ENCODE measurements around the gene CSTF2. TPM values are rescaled to one million over a fixed set of nuclear protein-coding genes. Genes with fewer than 3 reads are reported as not detected.
"Not testable (repeated sequence)": the region's sequence is repeated elsewhere in the genome, so short reads cannot be mapped to it uniquely, and the experiment has no call there.

The CSTF2 gene, protein sequence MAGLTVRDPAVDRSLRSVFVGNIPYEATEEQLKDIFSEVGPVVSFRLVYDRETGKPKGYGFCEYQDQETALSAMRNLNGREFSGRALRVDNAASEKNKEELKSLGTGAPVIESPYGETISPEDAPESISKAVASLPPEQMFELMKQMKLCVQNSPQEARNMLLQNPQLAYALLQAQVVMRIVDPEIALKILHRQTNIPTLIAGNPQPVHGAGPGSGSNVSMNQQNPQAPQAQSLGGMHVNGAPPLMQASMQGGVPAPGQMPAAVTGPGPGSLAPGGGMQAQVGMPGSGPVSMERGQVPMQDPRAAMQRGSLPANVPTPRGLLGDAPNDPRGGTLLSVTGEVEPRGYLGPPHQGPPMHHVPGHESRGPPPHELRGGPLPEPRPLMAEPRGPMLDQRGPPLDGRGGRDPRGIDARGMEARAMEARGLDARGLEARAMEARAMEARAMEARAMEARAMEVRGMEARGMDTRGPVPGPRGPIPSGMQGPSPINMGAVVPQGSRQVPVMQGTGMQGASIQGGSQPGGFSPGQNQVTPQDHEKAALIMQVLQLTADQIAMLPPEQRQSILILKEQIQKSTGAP
- polyA plus RNA-seq (22.0 to 29.5 TPM (median 28.3 TPM) in 3 replicates), polyA minus RNA-seq (23.7 to 24.8 TPM (median 24.2 TPM) in 3 replicates)
- 5.3 TPM for polyA plus RNA-seq (2011; ENCODE audit: low read depth)
- 16.7 and 24.4 TPM in 2 replicates for polyA plus RNA-seq (2011; cell fraction: cytosol; rRNA removed)
- 34.7 and 38.5 TPM in 2 replicates for polyA plus RNA-seq (2011; cell fraction: nucleus; rRNA removed)
- 10.2 and 22.2 TPM in 2 replicates for polyA plus RNA-seq (2012; ENCODE audit: low replicate concordance)
- polyA minus RNA-seq (2011; cell fraction: cytosol; rRNA and poly(A)+ RNA removed): 18.6 TPM
- 13.8 and 20.2 TPM in 2 replicates for polyA minus RNA-seq (2011; cell fraction: nucleus; rRNA and poly(A)+ RNA removed)

- TF ChIP-seq CTCF (optimal IDR thresholded peaks at IDR 0.05 in 1 of 3, IDR thresholded peaks at IDR 0.05 in 1 of 3, conservative IDR thresholded peaks at IDR 0.05 in 1 of 3; ENCODE audit: extremely low read depth in 1 of 3, insufficient read depth in 2 of 3, low read length in 3 of 3): peak in 1 of 3 experiments; percentile 1
- no peak for TF ChIP-seq EZH2 (IDR thresholded peaks at IDR 0.05; ENCODE audit: low read length)
- peak within 1 kb of the TSS; percentile 80 for H3K9ac ChIP-seq (ENCODE audit: control insufficient read depth, extremely low read depth, insufficient read depth, low read length)
- peaks cover 5% of the 10 kb centered on the region for H3K79me2 ChIP-seq (ENCODE audit: control insufficient read depth, insufficient read depth, low read length)
- FAIRE-seq (peak; percentile 34), DNase-seq (ENCODE audit: low read depth, low spot score) (peak; percentile 13)
- H3K9me3 ChIP-seq (ENCODE audit: control insufficient read depth, low read depth, low read length): no peaks in the 10 kb centered on the region
- peak within 1 kb of the TSS; percentile 77 for H3K27ac ChIP-seq (ENCODE audit: control insufficient read depth, insufficient read depth, low read length)
- peaks cover 2% of the 10 kb centered on the region in 2 experiments for H3K36me3 ChIP-seq (ENCODE audit: control insufficient read depth in 2 of 2, extremely low read depth in 1 of 2, insufficient read depth in 2 of 2, low read length in 2 of 2)
- H4K20me1 ChIP-seq (ENCODE audit: control insufficient read depth, extremely low read depth, insufficient read depth, low read length): no peaks in the 10 kb centered on the region
- H3K27me3 ChIP-seq (ENCODE audit: control insufficient read depth, extremely low read depth, insufficient read depth, low read length): no peaks in the 10 kb centered on the region
- peak within 1 kb of the TSS; percentile 74 for H3K4me2 ChIP-seq (ENCODE audit: control insufficient read depth, extremely low read depth, insufficient read depth, low read depth, low read length)
- H3K4me1 ChIP-seq (ENCODE audit: control insufficient read depth, extremely low read depth, insufficient read depth, low read length): no peaks in the 10 kb centered on the region
- H2AFZ ChIP-seq (ENCODE audit: control insufficient read depth, low read length): peak within 1 kb of the TSS; percentile 95
- peak within 1 kb of the TSS; percentile 65 to 90 (median 78) for H3K4me3 ChIP-seq (ENCODE audit: control insufficient read depth in 2 of 3, extremely low read depth in 1 of 3, insufficient read depth in 2 of 3, low read depth in 1 of 3, low read length in 3 of 3)
- H3K9me1 ChIP-seq (ENCODE audit: control insufficient read depth, extremely low read depth, insufficient read depth, low read length): no peaks in the 10 kb centered on the region
- dilution Hi-C loops (cut with MboI; ENCODE audit: extremely low pct_ligation_motif_present, low sequenced_read_pairs): no loop called here
These were observed at the start of gene CSTF2 for GRCh38 chrX:100819837-100820666. Gene CSTF2 (plus strand): TSS chrX:100820391. CDS start chrX:100820417, 26 bp downstream.

- dilution Hi-C loops (cut with MboI; ENCODE audit: extremely low pct_ligation_motif_present, low sequenced_read_pairs); H3K9ac ChIP-seq (ENCODE audit: control insufficient read depth, extremely low read depth, insufficient read depth, low read length); H3K4me2 ChIP-seq (ENCODE audit: control insufficient read depth, extremely low read depth, insufficient read depth, low read depth, low read length); H3K36me3 ChIP-seq (ENCODE audit: control insufficient read depth in 2 of 2, extremely low read depth in 1 of 2, insufficient read depth in 2 of 2, low read length in 2 of 2); H3K27ac ChIP-seq (ENCODE audit: control insufficient read depth, insufficient read depth, low read length); DNase-seq (ENCODE audit: low read depth, low spot score); H3K9me3 ChIP-seq (ENCODE audit: control insufficient read depth, low read depth, low read length); FAIRE-seq; H3K79me2 ChIP-seq (ENCODE audit: control insufficient read depth, insufficient read depth, low read length); H3K27me3 ChIP-seq (ENCODE audit: control insufficient read depth, extremely low read depth, insufficient read depth, low read length); H4K20me1 ChIP-seq (ENCODE audit: control insufficient read depth, extremely low read depth, insufficient read depth, low read length); H2AFZ ChIP-seq (ENCODE audit: control insufficient read depth, low read length); H3K4me3 ChIP-seq (ENCODE audit: control insufficient read depth in 2 of 3, extremely low read depth in 1 of 3, insufficient read depth in 2 of 3, low read depth in 1 of 3, low read length in 3 of 3); H3K9me1 ChIP-seq (ENCODE audit: control insufficient read depth, extremely low read depth, insufficient read depth, low read length); H3K4me1 ChIP-seq (ENCODE audit: control insufficient read depth, extremely low read depth, insufficient read depth, low read length): not testable (repeated sequence)
These were observed 23.8 kb upstream of the CSTF2 start for GRCh38 chrX:100796371-100796770.

Data from keratinocyte (primary cell).